PC-9 (cell line): ENCODE data around the gene G6PC3. TPM values are rescaled to one million over a fixed set of nuclear protein-coding genes. Genes with fewer than 3 reads are reported as not detected.
A peak's percentile ranks its signal among the peaks of the same experiment; 100 is the strongest.

Experiments used
- BruUV-seq: library from RNA; stranded (reverse); fragments of 400-500 nt; replicated peaks from 2 replicates; lab custom pipeline; 2021; lab: Mats Ljungman, UMichigan
- CTCF ChIA-PET: fragments of 300-600 bp; sonication (Branson Sonifier 250); formaldehyde crosslinking; loops from one replicate; lab custom pipeline; 2022; ENCODE audit warnings: antibody characterized with exemption; lab: Charles Lee
- POLR2A ChIA-PET: fragments of 300-600 bp; sonication (Branson Sonifier 250); formaldehyde crosslinking; loops from one replicate; lab custom pipeline; 2022; ENCODE audit warnings: antibody characterized with exemption; ENCODE audit not compliant: unreplicated experiment; lab: Charles Lee
- DNase-seq, 2 experiments: peaks; one replicate each; pipeline versions ENCODE4 v3.0.0 to v3.0.0-alpha.2; 2015 to 2022; ENCODE audit warnings: mixed read lengths in 1 of 2
- H2AFZ ChIP-seq: fragments of 200-600 bp; sonication (generic); 2 replicates; pipeline ENCODE4 v1.8.1; 2017; ENCODE audit warnings: antibody characterized with exemption
- H3F3A ChIP-seq: fragments of 200-600 bp; sonication (generic); 2 replicates; pipeline ENCODE4 v1.8.1; 2017; ENCODE audit warnings: antibody characterized with exemption, mild to moderate bottlenecking, low read depth; ENCODE audit not compliant: insufficient read depth
- H3K27ac ChIP-seq: fragments of 200-600 bp; sonication (generic); 2 replicates; pipeline ENCODE4 v1.6.1; 2016; ENCODE audit warnings: mixed run types
- H3K27me3 ChIP-seq: fragments of 200-600 bp; sonication (generic); 2 replicates; pipeline ENCODE4 v1.6.1; 2016; ENCODE audit warnings: low read depth, mixed run types; ENCODE audit not compliant: insufficient read depth
- H3K36me3 ChIP-seq: fragments of 200-600 bp; sonication (generic); 2 replicates; pipeline ENCODE4 v1.6.1; 2016; ENCODE audit warnings: low read depth, mixed run types
- H3K4me1 ChIP-seq: fragments of 200-600 bp; sonication (generic); replicated peaks from 2 replicates; pipeline ENCODE4 v1.6.1; 2016; ENCODE audit warnings: mixed run types; ENCODE audit not compliant: insufficient read depth
- H3K4me2 ChIP-seq: fragments of 200-600 bp; sonication (generic); 2 replicates; pipeline ENCODE4 v1.6.1; 2017; ENCODE audit warnings: mixed run types
- H3K4me3 ChIP-seq: fragments of 200-600 bp; sonication (generic); 2 replicates; pipeline ENCODE4 v1.6.1; 2016; ENCODE audit warnings: mixed run types
- H3K79me2 ChIP-seq: fragments of 200-600 bp; sonication (generic); 2 replicates; pipeline ENCODE4 v1.6.1; 2017; ENCODE audit warnings: low read depth, mixed run types
- H3K9me2 ChIP-seq: fragments of 200-600 bp; sonication (generic); 2 replicates; pipeline ENCODE4 v1.8.1; 2017; ENCODE audit warnings: mild to moderate bottlenecking; ENCODE audit not compliant: insufficient read depth
- H3K9me3 ChIP-seq: fragments of 200-600 bp; sonication (generic); 2 replicates; pipeline ENCODE4 v1.8.1; 2016; ENCODE audit warnings: low read depth; ENCODE audit not compliant: insufficient read depth
- H4K20me1 ChIP-seq: fragments of 200-600 bp; sonication (generic); 2 replicates; pipeline ENCODE4 v1.8.1; 2017; ENCODE audit not compliant: insufficient read depth
- EZH2 ChIP-seq: fragments of 200-600 bp; sonication (generic); IDR thresholded peaks from 2 replicates; pipeline ENCODE4 v1.8.0; 2017; ENCODE audit warnings: antibody characterized with exemption, low read depth
- intact Hi-C: fragments of 100-400 bp; cut with micrococcal nuclease; formaldehyde crosslinking; loops from one replicate; pipeline ENCODE4 v1.10.0; 2022; ENCODE audit not compliant: unreplicated experiment
- total RNA-seq: library from RNA; stranded (reverse); gene quantifications from 2 replicates; pipeline ENCODE4 v1.2.3, GENCODE V29; 2021
- TF ChIP-seq, protein P1 (sequence below): fragments of 200-600 bp; sonication (generic); conservative IDR thresholded peaks from 2 replicates; pipeline ENCODE4 v1.6.1; 2017; ENCODE audit warnings: mixed run types, antibody characterized with exemption, mild to moderate bottlenecking, moderate library complexity

G6PC3 gene
- total RNA-seq, 1 experiment from 2014 or later: 69.3 TPM

DNA sequence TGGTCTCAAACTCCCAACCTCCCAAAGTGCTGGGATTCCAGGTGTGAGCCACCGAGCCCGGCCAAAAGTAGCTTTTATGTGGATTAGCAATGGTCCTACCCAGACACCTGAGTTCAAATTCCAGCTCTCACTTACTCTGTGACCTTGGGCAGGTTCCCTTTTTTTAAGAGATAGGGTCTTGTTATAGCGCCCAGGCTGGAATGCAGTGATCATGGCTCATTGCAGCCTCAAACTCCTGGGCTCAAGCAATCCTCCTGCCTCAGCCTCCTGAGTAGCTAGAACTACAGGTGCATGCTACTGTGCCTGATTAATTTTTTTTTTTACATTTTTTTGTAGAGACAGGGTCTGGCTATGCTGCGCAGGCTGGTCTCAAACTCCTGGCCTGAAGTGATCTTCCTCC is 36.3 kb downstream of the G6PC3 start:
- Histone ChIP-seq H3K9me3 (no peaks in the 10 kb centered on the region), H3K4me3 (no peak overlapping the region), H2AFZ (no peak overlapping the region), H4K20me1 (no peaks in the 10 kb centered on the region; the same call in 1 of the 2 replicates), H3K36me3 (no peaks in the 10 kb centered on the region), H3K4me1 (peaks cover 65% of the 10 kb centered on the region), H3K27ac (no peak overlapping the region), H3K4me2 (no peak overlapping the region), H3K79me2 (no peaks in the 10 kb centered on the region), H3F3A (peaks cover 24% of the 10 kb centered on the region), H3K9me2 (no peaks in the 10 kb centered on the region), H3K27me3 (no peaks in the 10 kb centered on the region)
- CTCF ChIA-PET: no interaction called here
- TF ChIP-seq, protein P1, sequence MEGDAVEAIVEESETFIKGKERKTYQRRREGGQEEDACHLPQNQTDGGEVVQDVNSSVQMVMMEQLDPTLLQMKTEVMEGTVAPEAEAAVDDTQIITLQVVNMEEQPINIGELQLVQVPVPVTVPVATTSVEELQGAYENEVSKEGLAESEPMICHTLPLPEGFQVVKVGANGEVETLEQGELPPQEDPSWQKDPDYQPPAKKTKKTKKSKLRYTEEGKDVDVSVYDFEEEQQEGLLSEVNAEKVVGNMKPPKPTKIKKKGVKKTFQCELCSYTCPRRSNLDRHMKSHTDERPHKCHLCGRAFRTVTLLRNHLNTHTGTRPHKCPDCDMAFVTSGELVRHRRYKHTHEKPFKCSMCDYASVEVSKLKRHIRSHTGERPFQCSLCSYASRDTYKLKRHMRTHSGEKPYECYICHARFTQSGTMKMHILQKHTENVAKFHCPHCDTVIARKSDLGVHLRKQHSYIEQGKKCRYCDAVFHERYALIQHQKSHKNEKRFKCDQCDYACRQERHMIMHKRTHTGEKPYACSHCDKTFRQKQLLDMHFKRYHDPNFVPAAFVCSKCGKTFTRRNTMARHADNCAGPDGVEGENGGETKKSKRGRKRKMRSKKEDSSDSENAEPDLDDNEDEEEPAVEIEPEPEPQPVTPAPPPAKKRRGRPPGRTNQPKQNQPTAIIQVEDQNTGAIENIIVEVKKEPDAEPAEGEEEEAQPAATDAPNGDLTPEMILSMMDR: no peak
- TF ChIP-seq EZH2: no peak
- DNase-seq: no peak
- intact Hi-C loops: loop anchor here (5.0 kb wide), 1 partner anchor 34 kb away; the partner anchor contains the start of gene G6PC3
- no TSS peak for BruUV-seq
- POLR2A ChIA-PET: no interaction called here

DNA sequence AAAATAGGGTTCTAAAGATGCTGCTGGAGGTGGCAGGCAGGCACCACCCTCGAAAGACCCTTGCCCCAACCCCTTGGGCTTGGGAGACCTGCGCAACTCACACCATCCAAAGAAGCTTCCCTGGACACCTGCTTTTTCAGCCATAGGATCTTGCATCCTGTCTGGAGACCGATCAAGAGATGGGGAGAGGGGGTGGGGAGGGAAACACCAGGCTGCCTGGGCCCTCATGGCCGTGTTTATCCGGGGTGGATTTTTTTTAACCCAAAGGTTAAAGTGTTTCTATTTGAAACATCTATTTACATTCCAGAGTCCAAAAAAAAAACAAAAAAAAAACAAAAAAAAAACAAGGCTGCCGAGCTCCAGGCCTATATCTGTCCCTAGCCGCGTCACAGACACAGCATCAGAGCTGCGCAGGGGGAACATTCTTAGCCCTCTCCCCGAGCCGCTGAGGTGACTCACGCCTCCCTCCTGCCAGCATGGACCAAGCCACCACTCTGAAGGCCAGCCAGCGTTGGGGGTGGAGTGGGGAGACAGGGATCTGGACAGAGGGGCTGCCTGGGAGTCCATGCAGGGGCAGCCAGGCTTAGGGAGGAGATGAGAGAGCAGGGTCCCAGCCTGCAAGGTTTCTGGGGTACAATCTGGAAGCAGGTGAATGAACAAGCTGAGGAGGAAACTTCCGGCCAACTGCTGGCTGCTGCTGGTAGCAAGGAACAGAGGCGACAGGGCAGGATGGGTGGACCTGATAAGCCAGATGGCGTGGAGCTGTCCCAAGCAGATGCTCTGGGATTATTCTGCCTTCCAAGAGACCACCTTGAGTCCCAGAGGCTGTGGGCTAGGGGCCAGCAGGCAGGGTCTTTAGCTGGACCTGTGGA is 38.1 kb downstream of the G6PC3 start:
- Histone ChIP-seq H3F3A (peaks cover 12% of the 10 kb centered on the region), H3K9me3 (no peaks in the 10 kb centered on the region), H3K4me1 (peaks cover 54% of the 10 kb centered on the region), H3K4me3 (no peak overlapping the region), H3K36me3 (no peaks in the 10 kb centered on the region), H2AFZ (no peak overlapping the region), H4K20me1 (no peaks in the 10 kb centered on the region; the same call in 1 of the 2 replicates), H3K9me2 (no peaks in the 10 kb centered on the region), H3K27me3 (no peaks in the 10 kb centered on the region), H3K4me2 (peak overlapping the region; percentile 52), H3K27ac (peak overlapping the region; percentile 39), H3K79me2 (no peaks in the 10 kb centered on the region)
- no TSS peak for BruUV-seq
- ChIA-PET CTCF (interaction anchor here (0.6 kb wide), 1 partner anchor 41 kb away, joined by 5 read pairs; no protein-coding TSS in a partner anchor), POLR2A (interaction anchor here (0.6 kb wide), 2 partner anchors 12 to 48 kb away, joined by 8 to 14 read pairs; no protein-coding TSS in a partner anchor)
- TF ChIP-seq EZH2: no peak
- TF ChIP-seq, protein P1: no peak
- DNase-seq: peak; percentile 82 to 85
- intact Hi-C loops: loop anchor here (2.0 to 5.0 kb wide), 2 partner anchors 22 to 36 kb away; partner anchors contain the start of gene G6PC3

DNA sequence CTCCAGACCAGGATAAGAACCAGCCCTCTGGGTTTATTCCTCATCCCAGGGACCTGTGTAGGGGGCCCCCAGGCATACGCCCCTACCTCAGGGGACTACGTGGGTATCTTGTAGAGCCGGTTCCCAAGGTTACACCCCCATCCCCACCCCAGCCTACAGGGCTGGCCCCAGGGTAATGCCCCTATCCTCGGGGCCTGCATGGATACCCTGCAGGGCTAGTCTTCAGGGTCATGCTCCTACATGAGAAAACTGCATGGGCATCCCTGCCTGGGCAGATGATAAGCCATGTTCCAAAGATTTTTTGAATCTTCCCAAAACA is 38.7 kb downstream of the G6PC3 start:
- BruUV-seq: no TSS peak
- Histone ChIP-seq H2AFZ (no peak overlapping the region), H3K4me2 (peak overlapping the region; percentile 42), H3K9me2 (no peaks in the 10 kb centered on the region), H3K79me2 (no peaks in the 10 kb centered on the region), H3K27ac (peak overlapping the region; percentile 33; the same call in 1 of the 2 replicates), H3F3A (peaks cover 8% of the 10 kb centered on the region; the same call in 1 of the 2 replicates), H3K4me3 (no peak overlapping the region), H3K9me3 (no peaks in the 10 kb centered on the region), H3K27me3 (no peaks in the 10 kb centered on the region), H3K36me3 (no peaks in the 10 kb centered on the region), H4K20me1 (no peaks in the 10 kb centered on the region; the same call in 1 of the 2 replicates), H3K4me1 (peaks cover 48% of the 10 kb centered on the region)
- intact Hi-C loops: loop anchor here (2.0 to 5.0 kb wide), 2 partner anchors 22 to 37 kb away; partner anchors contain the start of gene G6PC3
- CTCF ChIA-PET: no interaction called here
- DNase-seq: no peak
- TF ChIP-seq, protein P1: no peak
- TF ChIP-seq EZH2: no peak
- POLR2A ChIA-PET: no interaction called here
